H9 (cell line): ENCODE data around the gene ANO9. TPM values are rescaled to one million over a fixed set of nuclear protein-coding genes. Genes with fewer than 3 reads are reported as not detected.

Experiments
- DNase-seq: peaks from one replicate; pipeline ENCODE4 v3.0.0-alpha.2; 2017
- H2AFZ ChIP-seq: one replicate; pipeline ENCODE4 v1.6.1; 2013; ENCODE audit warnings: mild to moderate bottlenecking, low read length, control low read depth, moderate library complexity
- H2AK5ac ChIP-seq: 2 replicates; pipeline ENCODE4 v1.6.1; 2013; ENCODE audit warnings: low read length, control low read depth, mixed read lengths; ENCODE audit not compliant: insufficient read length
- H2BK120ac ChIP-seq: one replicate; pipeline ENCODE4 v1.6.1; 2013; ENCODE audit warnings: low read depth, mild to moderate bottlenecking, low read length, control low read depth, inconsistent platforms; ENCODE audit not compliant: poor library complexity, severe bottlenecking
- H2BK12ac ChIP-seq: 2 replicates; pipeline ENCODE4 v1.6.1; 2013; ENCODE audit warnings: low read length, control low read depth, mixed read lengths, low read depth; ENCODE audit not compliant: insufficient read length
- H2BK15ac ChIP-seq: 2 replicates; pipeline ENCODE4 v1.6.1; 2013; ENCODE audit warnings: low read depth, low read length, control low read depth
- H2BK20ac ChIP-seq: one replicate; pipeline ENCODE4 v1.6.1; 2013; ENCODE audit warnings: low read depth, mild to moderate bottlenecking, low read length, control low read depth, inconsistent platforms; ENCODE audit not compliant: poor library complexity, severe bottlenecking
- H2BK5ac ChIP-seq: 2 replicates; pipeline ENCODE4 v1.6.1; 2013; ENCODE audit warnings: low read length, control low read depth, mixed read lengths; ENCODE audit not compliant: insufficient read length
- H3K14ac ChIP-seq: 2 replicates; pipeline ENCODE4 v1.6.1; 2013; ENCODE audit warnings: low read length, control low read depth; ENCODE audit not compliant: insufficient read depth
- H3K18ac ChIP-seq: 2 replicates; pipeline ENCODE4 v1.6.1; 2013; ENCODE audit warnings: low read depth, mild to moderate bottlenecking, mixed read lengths, low read length, control low read depth; ENCODE audit not compliant: insufficient read length
- H3K23ac ChIP-seq: 2 replicates; pipeline ENCODE4 v1.6.1; 2013; ENCODE audit warnings: low read length, control low read depth, mixed read lengths, low read depth; ENCODE audit not compliant: insufficient read length
- H3K23me2 ChIP-seq: 2 replicates; pipeline ENCODE4 v1.6.1; 2013; ENCODE audit warnings: low read depth, mild to moderate bottlenecking, mixed read lengths, low read length, control low read depth; ENCODE audit not compliant: insufficient read length, poor library complexity, severe bottlenecking
- H3K27ac ChIP-seq: 2 replicates; pipeline ENCODE4 v1.5.1; 2013; ENCODE audit warnings: low read length, control low read depth, mixed read lengths, low read depth; ENCODE audit not compliant: insufficient read length
- H3K27me3 ChIP-seq: 2 replicates; pipeline ENCODE4 v1.6.1; 2013; ENCODE audit warnings: low read length, control low read depth, inconsistent platforms; ENCODE audit not compliant: insufficient read depth
- H3K4ac ChIP-seq: 2 replicates; pipeline ENCODE4 v1.6.1; 2013; ENCODE audit warnings: low read depth, mild to moderate bottlenecking, control low read depth, inconsistent platforms, low read length, moderate library complexity
- H3K4me1 ChIP-seq: 2 replicates; pipeline ENCODE4 v1.6.1; 2013; ENCODE audit warnings: low read length, control low read depth, inconsistent platforms; ENCODE audit not compliant: insufficient read depth
- H3K4me2 ChIP-seq: 2 replicates; pipeline ENCODE4 v1.6.1; 2013; ENCODE audit warnings: low read length, control low read depth, mixed read lengths; ENCODE audit not compliant: insufficient read length, insufficient read depth
- H3K56ac ChIP-seq: 2 replicates; pipeline ENCODE4 v1.6.1; 2013; ENCODE audit warnings: low read depth, mild to moderate bottlenecking, mixed read lengths, low read length, control low read depth; ENCODE audit not compliant: insufficient read length
- H3K79me1 ChIP-seq: 2 replicates; pipeline ENCODE4 v1.6.1; 2013; ENCODE audit warnings: low read depth, mild to moderate bottlenecking, moderate library complexity, low read length, control low read depth, inconsistent platforms; ENCODE audit not compliant: insufficient read depth, poor library complexity, severe bottlenecking
- H3K79me2 ChIP-seq: 2 replicates; pipeline ENCODE4 v1.6.1; 2013; ENCODE audit warnings: low read length, control low read depth, inconsistent platforms; ENCODE audit not compliant: insufficient read depth
- H3K9ac ChIP-seq: 2 replicates; pipeline ENCODE4 v1.6.1; 2013; ENCODE audit warnings: low read length, control low read depth, mixed read lengths; ENCODE audit not compliant: insufficient read length; ENCODE audit errors: extremely low read depth
- H3K9me3 ChIP-seq: one replicate; pipeline ENCODE4 v1.6.1; 2013; ENCODE audit warnings: low read depth, low read length, inconsistent platforms; ENCODE audit not compliant: control insufficient read depth
- H3T11ph ChIP-seq: one replicate; pipeline ENCODE4 v1.6.1; 2013; ENCODE audit warnings: mild to moderate bottlenecking, low read length, control low read depth, inconsistent platforms
- H4K20me1 ChIP-seq: one replicate; pipeline ENCODE4 v1.6.1; 2013; ENCODE audit not compliant: control insufficient read depth, insufficient read length, insufficient read depth
- H4K5ac ChIP-seq: 2 replicates; pipeline ENCODE4 v1.6.1; 2013; ENCODE audit warnings: low read depth, mild to moderate bottlenecking, mixed read lengths, low read length, control low read depth; ENCODE audit not compliant: insufficient read length
- H4K8ac ChIP-seq: replicated peaks from 2 replicates; pipeline ENCODE4 v1.6.1; 2013; ENCODE audit warnings: low read length, control low read depth, mixed read lengths, low read depth; ENCODE audit not compliant: insufficient read length
- H4K91ac ChIP-seq: 2 replicates; pipeline ENCODE4 v1.6.1; 2013; ENCODE audit warnings: low read depth, mild to moderate bottlenecking, moderate library complexity, mixed read lengths, low read length, control low read depth; ENCODE audit not compliant: insufficient read length
- H3K27ac Mint-ChIP-seq, 3 experiments: 2 replicates in 2 of 3; 3 replicates in 1 of 3; pipeline ENCODE4 v1.8.0; 2020 to 2021; ENCODE audit warnings: mixed read lengths in 3 of 3, mild to moderate bottlenecking in 1 of 3, moderate library complexity in 1 of 3
- H3K27me3 Mint-ChIP-seq: 2 replicates; pipeline ENCODE4 v1.8.0; 2021; ENCODE audit warnings: low read depth, mild to moderate bottlenecking, moderate library complexity, mixed read lengths
- H3K36me3 Mint-ChIP-seq, 3 experiments: 2 replicates in 2 of 3; 3 replicates in 1 of 3; pipeline ENCODE4 v1.8.0; 2020 to 2021; ENCODE audit warnings: low read depth in 3 of 3, mixed read lengths in 3 of 3; ENCODE audit not compliant: insufficient read depth in 1 of 3
- H3K4me1 Mint-ChIP-seq, 2 experiments: 2 replicates each; pipeline ENCODE4 v1.8.0; 2020; ENCODE audit warnings: mixed read lengths in 2 of 2
- H3K4me3 Mint-ChIP-seq, 2 experiments: 2 replicates in 1 of 2; 3 replicates in 1 of 2; pipeline ENCODE4 v1.8.0; 2020 to 2021; ENCODE audit warnings: mild to moderate bottlenecking in 2 of 2, mixed read lengths in 2 of 2, moderate library complexity in 1 of 2
- H3K9me3 Mint-ChIP-seq, 2 experiments: 2 replicates in 1 of 2; 3 replicates in 1 of 2; pipeline ENCODE4 v1.8.0; 2020; ENCODE audit warnings: mild to moderate bottlenecking in 2 of 2, mixed read lengths in 2 of 2, moderate library complexity in 1 of 2
- CTCF ChIP-seq: fragments of 200-600 bp; sonication (generic); conservative IDR thresholded peaks from 3 replicates; pipeline ENCODE4 v1.8.0; 2021; ENCODE audit warnings: antibody characterized with exemption, mild to moderate bottlenecking
- WGBS: extraction: QIAGEN DNeasy Blood & Tissue Kit; methylation state at CpG from one replicate; pipeline ENCODE4 v1.1.7; 2013; ENCODE audit warnings: missing lambda C conversion rate, low lambda C conversion rate, mixed read lengths; ENCODE audit not compliant: insufficient read length; ENCODE audit errors: extremely low coverage; 5-methylcytosine and 5-hydroxymethylcytosine counted together
- total RNA-seq: library from RNA; stranded (reverse); gene quantifications from 2 replicates; pipeline ENCODE4 v1.2.1, GENCODE V29; 2021

The ANO9 gene
- total RNA-seq, 1 experiment from 2014 or later: 13.1 TPM

- peaks cover 0 to 2% of the 10 kb centered on the region in 2 experiments; a peak in 2 of 5 replicates for H3K9me3 Mint-ChIP-seq
- H3K23me2 ChIP-seq: peaks cover 7% of the 10 kb centered on the region
- no peak overlapping the region for H3K27ac Mint-ChIP-seq
- peaks cover 8% of the 10 kb centered on the region; the same call in 1 of the 2 replicates for H3K79me2 ChIP-seq
- H4K8ac ChIP-seq: no peak overlapping the region
- no peak overlapping the region for H2BK15ac ChIP-seq
- no peak overlapping the region for H3K9ac ChIP-seq
- H3K56ac ChIP-seq: no peak overlapping the region
- no peak overlapping the region for H4K5ac ChIP-seq
- no peak overlapping the region for H3T11ph ChIP-seq
- no peak for DNase-seq
- H2BK5ac ChIP-seq: no peak overlapping the region
- no peak overlapping the region for H2BK20ac ChIP-seq
- no peak overlapping the region for H3K23ac ChIP-seq
- peaks cover 7% of the 10 kb centered on the region for H3K79me1 ChIP-seq
- no peak overlapping the region for H3K27ac ChIP-seq
- H4K91ac ChIP-seq: no peak overlapping the region
- TF ChIP-seq CTCF: no peak
- H3K4me1 ChIP-seq: no peaks in the 10 kb centered on the region
- H2AFZ ChIP-seq: no peak overlapping the region
- no peaks in the 10 kb centered on the region for H4K20me1 ChIP-seq
- H3K14ac ChIP-seq: no peak overlapping the region
- H3K4ac ChIP-seq: no peak overlapping the region
- H3K27me3 ChIP-seq: no peaks in the 10 kb centered on the region
- peaks cover 39 to 40% of the 10 kb centered on the region in 2 experiments for H3K4me1 Mint-ChIP-seq
- H2BK12ac ChIP-seq: no peak overlapping the region
- WGBS: no CpG with 5 or more reads among the region's 12 CpGs
- no peak overlapping the region for H2AK5ac ChIP-seq
- H3K4me2 ChIP-seq: no peak overlapping the region
- H3K27me3 Mint-ChIP-seq: no peaks in the 10 kb centered on the region
- H3K36me3 Mint-ChIP-seq: peaks cover 14 to 41% (median 33%) of the 10 kb centered on the region in 3 experiments; a peak in 6 of 7 replicates
- H3K18ac ChIP-seq: no peak overlapping the region
- no peaks in the 10 kb centered on the region for H3K9me3 ChIP-seq
- H3K4me3 Mint-ChIP-seq: peak overlapping the region; percentile 51 to 96; a peak in 3 of 5 replicates
- H2BK120ac ChIP-seq: no peak overlapping the region
Measured at GRCh38 chr11:452203-452744, 10.5 kb upstream of the ANO9 start.
